ENCODE measurements around the gene MMS22L. TPM values are rescaled to one million over a fixed set of nuclear protein-coding genes. Genes with fewer than 3 reads are reported as not detected.
A peak's percentile ranks its signal among the peaks of the same experiment; 100 is the strongest.

MMS22L gene
- total RNA-seq, 2 experiments from 2014 or later = 34.1 to 34.7 TPM

GRCh38 chr6:97292671-97293070 is 9.7 kb upstream of the MMS22L start:
- H3K36me3 Mint-ChIP-seq (ENCODE audit: low read depth) = no peaks in the 10 kb centered on the region
- CTCF ChIA-PET = no interaction called here
- peaks cover 2% of the 10 kb centered on the region for H3K9me3 Mint-ChIP-seq

DNA sequence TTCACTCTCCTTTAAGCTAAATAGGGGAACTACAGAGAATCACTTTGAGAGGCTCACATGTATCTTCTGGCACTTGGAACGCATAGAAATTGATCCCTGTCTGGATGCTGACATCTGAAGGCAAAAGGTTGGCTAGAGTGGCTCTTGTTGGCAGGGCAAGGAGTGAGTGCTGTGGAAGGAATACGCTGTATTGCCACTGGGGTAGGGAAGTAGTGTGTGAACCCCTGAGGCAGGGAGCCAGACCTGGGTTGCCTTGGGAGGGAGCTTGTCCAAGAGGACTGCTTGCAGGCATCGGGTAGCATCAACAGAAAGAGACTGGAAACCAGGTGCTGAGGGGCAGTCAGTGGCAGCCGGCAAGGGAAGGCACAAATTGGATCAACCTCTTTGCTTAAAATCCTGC is 8.9 kb upstream of the MMS22L start:
- Mint-ChIP-seq H3K9me3 (peaks cover 2% of the 10 kb centered on the region), H3K4me3 (no peak overlapping the region), H3K27me3 (peaks cover 14% of the 10 kb centered on the region), H3K36me3 (ENCODE audit: low read depth) (no peaks in the 10 kb centered on the region), H3K27ac (no peak overlapping the region), H3K4me1 (ENCODE audit: low read depth) (no peaks in the 10 kb centered on the region)
- intact Hi-C loops (cut with micrococcal nuclease) = no loop called here
- no peak for DNase-seq
- ChIA-PET CTCF (interaction anchor here (1.0 kb wide), 1 partner anchor 20 kb away, joined by 3 read pairs; no protein-coding TSS in a partner anchor), POLR2A (interaction anchor here (0.6 kb wide), 1 partner anchor 1607 kb away, joined by 3 read pairs; no protein-coding TSS in a partner anchor)
- no peak for TF ChIP-seq CTCF (IDR thresholded peaks at IDR 0.05)
- no peak for ATAC-seq

More at GRCh38 chr6:97292671-97293070, 9.7 kb upstream of the MMS22L start:
- no peak for DNase-seq
- Mint-ChIP-seq H3K4me3 (no peak overlapping the region), H3K4me1 (ENCODE audit: low read depth) (no peaks in the 10 kb centered on the region), H3K27ac (no peak overlapping the region), H3K27me3 (peaks cover 17% of the 10 kb centered on the region)
- no peak for ATAC-seq
- POLR2A ChIA-PET = interaction anchor here (0.5 kb wide), 1 partner anchor 18 kb away, joined by 3 read pairs; no protein-coding TSS in a partner anchor
- TF ChIP-seq CTCF (IDR thresholded peaks at IDR 0.05) = no peak
- intact Hi-C loops (cut with micrococcal nuclease) = no loop called here

DNA sequence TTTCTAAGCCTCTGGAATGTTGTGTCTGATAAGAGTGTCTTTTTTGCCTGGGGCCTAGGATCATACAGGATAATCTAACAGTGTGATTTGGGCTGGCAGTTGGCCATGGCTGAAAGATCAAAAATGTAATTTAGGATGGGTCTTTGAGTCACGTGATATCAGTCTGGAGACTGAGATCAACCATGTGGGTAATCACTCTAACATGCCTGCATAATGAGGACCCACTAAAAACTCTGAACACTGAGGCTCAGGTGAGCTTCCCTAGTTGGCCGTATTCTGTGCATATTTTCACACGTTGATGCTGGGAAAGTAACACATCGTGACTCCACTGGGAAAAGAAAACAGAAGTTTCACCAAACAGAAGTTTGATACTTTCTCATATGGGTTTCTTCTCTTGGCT is 6.3 kb upstream of the MMS22L start:
- no peak overlapping the region for H3K27ac Mint-ChIP-seq
- DNase-seq (no peak), ATAC-seq (no peak)
- no peak overlapping the region for H3K4me3 Mint-ChIP-seq
- H3K9me3 Mint-ChIP-seq = peaks cover 2% of the 10 kb centered on the region
- H3K27me3 Mint-ChIP-seq = peaks cover 9% of the 10 kb centered on the region
- CTCF ChIA-PET = interaction anchor here (1.5 kb wide), 1 partner anchor 103 kb away, joined by 3 read pairs; no protein-coding TSS in a partner anchor
- POLR2A ChIA-PET = no interaction called here
- intact Hi-C loops (cut with micrococcal nuclease) = loop anchor here (10.0 kb wide), 1 partner anchor 395 kb away; the partner anchor contains the start of gene NDUFAF4
- H3K36me3 Mint-ChIP-seq (ENCODE audit: low read depth) = no peaks in the 10 kb centered on the region
- no peaks in the 10 kb centered on the region for H3K4me1 Mint-ChIP-seq (ENCODE audit: low read depth)
- no peak for TF ChIP-seq CTCF (IDR thresholded peaks at IDR 0.05)

GRCh38 chr6:97288188-97288587 is 5.2 kb upstream of the MMS22L start:
- Mint-ChIP-seq H3K27ac (no peak overlapping the region), H3K36me3 (ENCODE audit: low read depth) (no peaks in the 10 kb centered on the region), H3K4me3 (no peak overlapping the region), H3K27me3 (peaks cover 3% of the 10 kb centered on the region), H3K9me3 (peaks cover 2% of the 10 kb centered on the region), H3K4me1 (ENCODE audit: low read depth) (no peaks in the 10 kb centered on the region)
- CTCF ChIA-PET = no interaction called here
- intact Hi-C loops (cut with micrococcal nuclease) = loop anchor here (10.0 kb wide), 1 partner anchor 393 kb away; the partner anchor contains the start of gene NDUFAF4
- ATAC-seq (no peak), DNase-seq (no peak)
- no peak for TF ChIP-seq CTCF (IDR thresholded peaks at IDR 0.05)
- POLR2A ChIA-PET = no interaction called here

- H3K4me3 Mint-ChIP-seq = peak overlapping the region; percentile 81
- no peaks in the 10 kb centered on the region for H3K27me3 Mint-ChIP-seq
- peaks cover 30% of the 10 kb centered on the region for H3K36me3 Mint-ChIP-seq (ENCODE audit: low read depth)
- ATAC-seq = no peak
- peaks cover 19% of the 10 kb centered on the region for H3K4me1 Mint-ChIP-seq (ENCODE audit: low read depth)
- DNase-seq = no peak
- ChIA-PET CTCF (interaction anchor here (1.1 to 1.5 kb wide), 3 partner anchors 8 to 223 kb away, joined by 3 read pairs; no protein-coding TSS in a partner anchor), POLR2A (interaction anchor here (0.6 kb wide), 1 partner anchor 357 kb away, joined by 5 read pairs; the partner anchor contains the start of gene KLHL32)
- intact Hi-C loops (cut with micrococcal nuclease) = loop anchor here (10.0 kb wide), 1 partner anchor 387 kb away; the partner anchor contains the start of gene NDUFAF4
- peak overlapping the region; percentile 90 for H3K27ac Mint-ChIP-seq
- H3K9me3 Mint-ChIP-seq = no peaks in the 10 kb centered on the region
- TF ChIP-seq CTCF (IDR thresholded peaks at IDR 0.05) = no peak
Measured at GRCh38 chr6:97282238-97282725, 734 bp downstream of the MMS22L start.

Data from activated CD8-positive, alpha-beta T cell treated with anti-CD3 and anti-CD28 coated beads for 36 hours (primary cell).